Measurements from ENCODE around the gene TUBB4B.
A peak's percentile ranks its signal among the peaks of the same experiment; 100 is the strongest.

The TUBB4B gene

GRCh38 chr9:137226338-137227053, 14.6 kb upstream of the TUBB4B start:
- no peak for DNase-seq

GRCh38 chr9:137227054-137227852, 13.8 kb upstream of the TUBB4B start, which contains the start of gene RNF224:
Gene RNF224 (plus strand): TSS chr9:137227502. CDS start chr9:137228336, 834 bp downstream.
- DNase-seq = peak; percentile 93

DNA sequence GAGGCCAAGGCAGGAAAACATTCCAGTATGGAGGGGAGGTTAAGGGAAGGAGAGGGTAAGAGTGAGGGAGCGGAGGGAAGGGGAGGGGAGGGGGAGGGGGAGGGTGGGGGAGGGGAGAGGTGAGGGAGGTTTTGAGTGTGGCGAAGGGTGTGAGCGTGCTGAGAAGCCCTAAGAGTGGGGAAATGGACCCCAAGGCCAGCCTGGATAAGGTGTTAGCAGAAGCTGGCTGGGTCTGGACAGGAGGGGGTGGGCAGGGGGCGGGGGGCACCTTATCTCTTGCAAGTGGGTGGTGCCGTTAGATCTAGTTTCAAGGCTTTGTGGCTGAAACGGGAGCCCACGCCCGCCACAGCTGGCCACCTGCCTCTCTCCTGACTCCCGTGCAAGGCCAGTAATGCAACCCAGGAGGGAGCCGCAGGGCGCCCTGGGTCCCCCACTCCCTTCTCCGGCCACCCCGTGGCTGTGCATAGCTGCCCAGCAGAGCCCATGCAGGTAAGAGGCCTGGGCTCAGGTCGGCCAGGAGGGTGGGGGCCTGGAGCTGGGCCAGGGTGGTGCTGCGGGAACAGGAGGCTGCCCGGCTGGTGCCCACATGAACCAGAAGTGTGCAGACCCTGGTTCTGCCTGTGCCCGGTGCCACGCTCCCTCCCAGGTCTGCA, 13.1 kb upstream of the TUBB4B start:
- no peak for DNase-seq

DNA sequence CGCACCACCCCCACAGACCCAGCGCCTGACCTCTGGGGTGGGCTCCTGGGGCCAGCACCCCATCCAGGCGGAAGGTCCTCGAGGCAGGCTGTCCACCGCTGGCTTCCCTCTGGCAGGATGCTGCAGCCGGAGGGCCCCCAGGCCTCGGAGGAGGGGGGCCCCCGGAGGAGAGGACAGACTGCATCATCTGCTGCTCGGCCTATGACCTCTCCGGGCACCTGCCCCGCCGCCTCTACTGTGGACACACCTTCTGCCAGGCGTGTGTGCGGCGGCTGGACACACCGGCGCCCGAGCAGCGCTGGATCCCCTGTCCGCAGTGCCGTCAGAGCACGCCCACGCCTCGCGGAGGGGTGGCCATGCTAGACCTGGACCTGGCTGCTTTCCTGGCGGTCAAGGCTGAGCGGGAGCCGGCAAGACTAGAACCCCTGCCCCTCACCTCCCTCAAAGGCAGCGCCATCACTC, 12.6 kb upstream of the TUBB4B start:
- DNase-seq = no peak

DNA sequence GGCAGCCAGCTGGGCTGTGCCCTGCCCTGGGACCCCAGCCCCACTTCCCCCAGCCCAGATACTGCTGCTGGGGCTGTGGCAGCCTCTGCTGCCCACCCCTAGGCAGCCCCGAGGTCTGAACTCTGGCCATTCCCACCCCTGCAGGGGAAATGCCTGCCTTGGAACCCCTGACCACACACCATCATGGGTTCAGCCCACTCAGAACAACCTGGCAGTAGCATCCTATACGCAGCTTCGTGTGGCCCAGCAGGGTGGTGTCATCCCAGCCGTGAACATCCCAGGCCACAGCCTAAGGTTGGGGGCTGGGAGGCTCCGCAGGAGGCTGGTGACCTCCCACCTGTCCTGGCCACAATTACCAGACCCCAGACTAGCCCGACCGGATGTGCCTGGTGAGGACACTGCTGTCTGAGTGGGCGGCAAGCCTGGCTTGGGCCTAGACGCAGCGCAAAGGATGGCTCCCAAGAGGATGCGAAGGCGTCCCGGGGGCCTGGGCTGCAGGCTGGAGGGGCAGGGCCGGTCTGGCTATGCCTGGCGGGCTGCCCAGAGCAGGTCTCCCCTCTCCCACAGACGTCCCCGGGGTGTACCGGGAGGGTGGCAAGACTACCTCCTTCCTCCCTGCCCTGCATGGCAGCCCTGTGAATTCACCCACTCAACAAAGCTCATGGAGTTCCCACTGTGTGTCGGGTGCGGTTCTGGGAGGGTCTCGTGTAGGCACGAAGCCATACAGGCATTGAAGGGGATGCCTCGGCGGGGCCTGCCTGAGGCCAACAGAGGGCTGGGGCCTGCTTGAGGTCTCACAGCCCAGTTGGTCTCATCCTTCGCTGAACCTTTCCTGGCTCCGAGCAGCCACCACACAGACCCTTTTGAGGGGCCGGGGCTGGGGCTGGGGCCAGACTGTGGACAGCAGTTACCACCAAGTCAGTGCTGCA, 11.9 kb upstream of the TUBB4B start:
- no peak for DNase-seq

- DNase-seq = no peak
These were observed 11.0 kb upstream of the TUBB4B start for GRCh38 chr9:137229903-137230704.

DNA sequence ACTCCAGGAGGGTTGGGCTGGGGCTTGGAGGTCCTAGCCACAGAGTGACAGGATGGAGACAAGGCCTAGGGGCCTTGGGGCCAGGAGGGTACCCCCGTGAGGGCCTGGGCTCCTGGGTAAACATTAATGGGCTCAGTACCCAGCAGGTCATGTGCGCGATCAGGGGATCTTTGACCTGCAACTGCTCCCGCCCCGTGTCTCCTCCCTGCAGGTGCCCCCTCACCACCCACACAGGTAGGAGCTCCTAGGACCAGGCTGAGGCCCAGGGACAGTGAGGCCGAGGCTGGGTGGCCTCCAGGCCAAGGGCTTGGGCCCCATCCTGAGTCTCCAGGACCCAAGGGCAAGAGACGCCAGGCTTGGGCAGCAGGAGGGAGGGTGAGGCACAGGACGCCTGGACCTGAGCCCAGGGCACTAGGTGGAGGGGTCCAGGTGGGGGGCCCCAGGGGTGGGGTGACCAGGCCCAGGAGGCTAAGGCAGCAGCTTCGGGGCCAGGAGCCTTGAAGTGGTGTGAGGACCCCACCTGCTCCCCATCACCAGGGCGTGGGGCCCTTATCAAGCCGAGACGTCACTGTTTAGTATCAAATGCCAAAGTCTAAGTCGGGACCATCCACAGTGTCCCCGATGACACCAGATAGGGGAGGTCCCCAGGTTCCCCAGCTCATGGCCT, 10.2 kb upstream of the TUBB4B start, which contains the start of gene SLC34A3:
SLC34A3 (plus strand) TSS at position 197 of the 667 bp plus-strand sequence. CDS start 802 bp downstream, outside the sequence.
- no peak for DNase-seq

DNA sequence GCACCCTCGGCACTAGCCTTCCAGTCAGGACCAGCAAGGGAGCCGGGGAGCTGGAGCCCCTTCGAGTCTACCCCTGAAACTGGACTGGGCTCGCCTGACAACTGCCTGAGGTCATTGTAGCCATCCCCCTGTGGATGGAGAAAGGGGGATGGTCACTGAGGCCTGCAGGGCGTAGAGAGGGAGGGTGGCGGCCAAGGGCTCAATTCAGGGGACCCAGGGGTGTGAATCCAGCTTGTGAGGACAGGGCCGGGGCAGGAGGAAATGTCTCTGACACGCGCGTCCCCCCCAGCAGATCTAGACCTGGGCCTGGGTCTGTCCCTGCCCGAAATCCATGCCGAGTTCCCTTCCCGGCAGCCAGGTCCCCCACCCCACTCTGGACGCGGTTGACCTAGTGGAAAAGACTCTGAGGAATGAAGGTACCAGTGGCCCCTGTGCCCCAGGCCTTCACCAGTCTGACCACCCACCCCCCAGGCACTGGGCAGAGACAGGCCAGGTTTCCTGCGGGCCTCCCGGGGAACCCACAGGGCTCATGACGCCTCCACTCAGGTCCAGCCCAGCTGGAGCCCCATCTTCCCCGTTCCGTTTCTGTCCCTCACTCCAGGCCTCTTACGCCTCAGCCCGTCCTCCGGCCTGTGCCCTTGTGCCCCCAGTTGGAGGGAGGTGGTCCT, 9.6 kb upstream of the TUBB4B start:
- no peak for DNase-seq

- DNase-seq = no peak
These were observed 9.0 kb upstream of the TUBB4B start for GRCh38 chr9:137232101-137232500.

- no peak for DNase-seq
These were observed 8.6 kb upstream of the TUBB4B start for GRCh38 chr9:137232510-137232909.

GRCh38 chr9:137233143-137233980, 7.7 kb upstream of the TUBB4B start:
- DNase-seq = no peak

DNA sequence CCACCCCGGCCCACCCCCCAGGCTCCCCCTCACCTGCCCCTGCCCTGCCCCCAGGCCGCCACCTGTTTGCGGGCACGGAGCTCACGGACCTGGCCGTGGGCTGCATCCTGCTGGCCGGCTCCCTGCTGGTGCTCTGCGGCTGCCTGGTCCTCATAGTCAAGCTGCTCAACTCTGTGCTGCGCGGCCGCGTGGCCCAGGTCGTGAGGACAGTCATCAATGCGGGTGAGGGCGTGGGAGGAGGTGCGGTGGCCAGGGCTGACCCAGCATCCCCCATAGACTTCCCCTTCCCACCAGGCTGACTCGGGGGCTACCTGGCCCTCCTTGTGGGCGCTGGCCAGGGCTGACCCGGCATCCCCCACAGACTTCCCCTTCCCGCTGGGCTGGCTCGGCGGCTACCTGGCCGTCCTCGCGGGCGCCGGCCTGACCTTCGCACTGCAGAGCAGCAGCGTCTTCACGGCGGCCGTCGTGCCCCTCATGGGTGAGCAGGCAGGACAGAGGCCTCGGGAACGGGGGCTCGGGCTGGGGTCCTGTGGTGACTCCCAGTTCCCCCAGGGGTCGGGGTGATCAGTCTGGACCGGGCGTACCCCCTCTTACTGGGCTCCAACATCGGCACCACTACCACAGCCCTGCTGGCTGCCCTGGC, 6.9 kb upstream of the TUBB4B start:
- no peak for DNase-seq

GRCh38 chr9:137234758-137235423, 6.2 kb upstream of the TUBB4B start:
- no peak for DNase-seq

DNA sequence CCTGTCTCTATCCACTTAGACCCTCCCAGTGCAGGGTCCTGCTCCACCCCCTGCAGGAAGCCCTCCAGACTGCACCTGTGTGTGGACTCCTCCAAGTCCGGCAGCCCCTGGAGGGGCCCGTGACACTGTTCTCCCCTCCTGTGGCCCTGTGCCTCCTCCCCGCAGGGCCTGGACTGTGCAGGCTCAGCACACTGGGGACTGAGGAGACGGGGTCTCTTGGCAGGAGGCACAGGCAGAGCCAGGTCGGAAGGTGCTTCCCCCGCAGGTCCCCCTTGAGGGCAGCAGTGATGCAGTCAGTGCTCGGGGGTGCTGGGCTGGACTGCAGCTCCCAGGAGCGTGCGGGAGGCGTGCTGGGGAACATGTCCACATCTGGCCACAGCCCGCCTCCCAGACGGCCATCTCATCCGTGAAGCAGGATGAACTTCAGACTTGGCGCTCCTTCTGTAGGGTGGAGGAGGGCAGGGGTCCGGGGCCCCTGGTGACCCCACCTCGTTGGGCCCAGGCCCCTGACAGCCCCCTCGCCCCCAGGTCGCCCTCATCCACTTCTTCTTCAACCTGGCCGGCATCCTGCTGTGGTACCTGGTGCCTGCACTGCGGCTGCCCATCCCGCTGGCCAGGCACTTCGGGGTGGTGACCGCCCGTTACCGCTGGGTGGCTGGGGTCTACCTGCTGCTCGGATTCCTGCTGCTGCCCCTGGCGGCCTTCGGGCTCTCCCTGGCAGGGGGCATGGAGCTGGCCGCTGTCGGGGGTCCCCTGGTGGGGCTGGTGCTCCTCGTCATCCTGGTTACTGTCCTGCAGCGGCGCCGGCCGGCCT, 5.5 kb upstream of the TUBB4B start:
- no peak for DNase-seq

- DNase-seq = peak; percentile 96
These were observed 4.7 kb upstream of the TUBB4B start for GRCh38 chr9:137236238-137236935.

DNA sequence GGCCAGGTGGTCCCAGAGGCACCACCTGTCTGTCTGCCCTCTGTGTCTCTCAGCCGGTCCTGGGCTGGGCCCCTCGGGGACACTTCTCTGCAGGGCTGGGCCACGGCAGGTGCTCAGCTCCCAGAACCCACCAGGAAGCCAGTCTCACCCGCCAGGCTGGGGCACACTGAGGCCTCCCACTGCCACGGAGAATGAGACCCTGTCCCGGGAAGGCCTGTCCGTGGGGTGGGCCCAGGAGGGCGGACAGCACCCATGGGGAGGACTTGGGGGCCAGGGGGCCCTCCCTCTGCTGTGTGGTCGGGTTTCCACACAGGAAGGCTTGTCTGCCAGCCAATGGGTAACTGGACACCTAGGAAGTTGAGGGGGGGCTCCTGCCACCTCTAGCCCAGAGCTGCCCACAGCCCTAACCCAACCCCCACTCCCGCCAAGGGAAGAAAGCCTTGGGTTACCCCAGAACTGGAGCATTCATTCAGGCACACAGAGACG, 4.1 kb upstream of the TUBB4B start:
- no peak for DNase-seq
